H9 (cell line): ENCODE measurements around the gene LRMDA. TPM values are rescaled to one million over a fixed set of nuclear protein-coding genes. Genes with fewer than 3 reads are reported as not detected.

Experiments
- DNase-seq: peaks from one replicate; pipeline ENCODE4 v3.0.0-alpha.2; 2017
- H2AFZ ChIP-seq: one replicate; pipeline ENCODE4 v1.6.1; 2013; ENCODE audit warnings: mild to moderate bottlenecking, low read length, control low read depth, moderate library complexity
- H2AK5ac ChIP-seq: 2 replicates; pipeline ENCODE4 v1.6.1; 2013; ENCODE audit warnings: low read length, control low read depth, mixed read lengths; ENCODE audit not compliant: insufficient read length
- H2BK120ac ChIP-seq: one replicate; pipeline ENCODE4 v1.6.1; 2013; ENCODE audit warnings: low read depth, mild to moderate bottlenecking, low read length, control low read depth, inconsistent platforms; ENCODE audit not compliant: poor library complexity, severe bottlenecking
- H2BK12ac ChIP-seq: 2 replicates; pipeline ENCODE4 v1.6.1; 2013; ENCODE audit warnings: low read length, control low read depth, mixed read lengths, low read depth; ENCODE audit not compliant: insufficient read length
- H2BK15ac ChIP-seq: 2 replicates; pipeline ENCODE4 v1.6.1; 2013; ENCODE audit warnings: low read depth, low read length, control low read depth
- H2BK20ac ChIP-seq: one replicate; pipeline ENCODE4 v1.6.1; 2013; ENCODE audit warnings: low read depth, mild to moderate bottlenecking, low read length, control low read depth, inconsistent platforms; ENCODE audit not compliant: poor library complexity, severe bottlenecking
- H2BK5ac ChIP-seq: 2 replicates; pipeline ENCODE4 v1.6.1; 2013; ENCODE audit warnings: low read length, control low read depth, mixed read lengths; ENCODE audit not compliant: insufficient read length
- H3K14ac ChIP-seq: 2 replicates; pipeline ENCODE4 v1.6.1; 2013; ENCODE audit warnings: low read length, control low read depth; ENCODE audit not compliant: insufficient read depth
- H3K18ac ChIP-seq: 2 replicates; pipeline ENCODE4 v1.6.1; 2013; ENCODE audit warnings: low read depth, mild to moderate bottlenecking, mixed read lengths, low read length, control low read depth; ENCODE audit not compliant: insufficient read length
- H3K23ac ChIP-seq: 2 replicates; pipeline ENCODE4 v1.6.1; 2013; ENCODE audit warnings: low read length, control low read depth, mixed read lengths, low read depth; ENCODE audit not compliant: insufficient read length
- H3K23me2 ChIP-seq: 2 replicates; pipeline ENCODE4 v1.6.1; 2013; ENCODE audit warnings: low read depth, mild to moderate bottlenecking, mixed read lengths, low read length, control low read depth; ENCODE audit not compliant: insufficient read length, poor library complexity, severe bottlenecking
- H3K27ac ChIP-seq: 2 replicates; pipeline ENCODE4 v1.5.1; 2013; ENCODE audit warnings: low read length, control low read depth, mixed read lengths, low read depth; ENCODE audit not compliant: insufficient read length
- H3K27me3 ChIP-seq: 2 replicates; pipeline ENCODE4 v1.6.1; 2013; ENCODE audit warnings: low read length, control low read depth, inconsistent platforms; ENCODE audit not compliant: insufficient read depth
- H3K4ac ChIP-seq: 2 replicates; pipeline ENCODE4 v1.6.1; 2013; ENCODE audit warnings: low read depth, mild to moderate bottlenecking, control low read depth, inconsistent platforms, low read length, moderate library complexity
- H3K4me1 ChIP-seq: 2 replicates; pipeline ENCODE4 v1.6.1; 2013; ENCODE audit warnings: low read length, control low read depth, inconsistent platforms; ENCODE audit not compliant: insufficient read depth
- H3K4me2 ChIP-seq: 2 replicates; pipeline ENCODE4 v1.6.1; 2013; ENCODE audit warnings: low read length, control low read depth, mixed read lengths; ENCODE audit not compliant: insufficient read length, insufficient read depth
- H3K56ac ChIP-seq: 2 replicates; pipeline ENCODE4 v1.6.1; 2013; ENCODE audit warnings: low read depth, mild to moderate bottlenecking, mixed read lengths, low read length, control low read depth; ENCODE audit not compliant: insufficient read length
- H3K79me1 ChIP-seq: 2 replicates; pipeline ENCODE4 v1.6.1; 2013; ENCODE audit warnings: low read depth, mild to moderate bottlenecking, moderate library complexity, low read length, control low read depth, inconsistent platforms; ENCODE audit not compliant: insufficient read depth, poor library complexity, severe bottlenecking
- H3K79me2 ChIP-seq: 2 replicates; pipeline ENCODE4 v1.6.1; 2013; ENCODE audit warnings: low read length, control low read depth, inconsistent platforms; ENCODE audit not compliant: insufficient read depth
- H3K9ac ChIP-seq: 2 replicates; pipeline ENCODE4 v1.6.1; 2013; ENCODE audit warnings: low read length, control low read depth, mixed read lengths; ENCODE audit not compliant: insufficient read length; ENCODE audit errors: extremely low read depth
- H3K9me3 ChIP-seq: one replicate; pipeline ENCODE4 v1.6.1; 2013; ENCODE audit warnings: low read depth, low read length, inconsistent platforms; ENCODE audit not compliant: control insufficient read depth
- H3T11ph ChIP-seq: one replicate; pipeline ENCODE4 v1.6.1; 2013; ENCODE audit warnings: mild to moderate bottlenecking, low read length, control low read depth, inconsistent platforms
- H4K20me1 ChIP-seq: one replicate; pipeline ENCODE4 v1.6.1; 2013; ENCODE audit not compliant: control insufficient read depth, insufficient read length, insufficient read depth
- H4K5ac ChIP-seq: 2 replicates; pipeline ENCODE4 v1.6.1; 2013; ENCODE audit warnings: low read depth, mild to moderate bottlenecking, mixed read lengths, low read length, control low read depth; ENCODE audit not compliant: insufficient read length
- H4K8ac ChIP-seq: replicated peaks from 2 replicates; pipeline ENCODE4 v1.6.1; 2013; ENCODE audit warnings: low read length, control low read depth, mixed read lengths, low read depth; ENCODE audit not compliant: insufficient read length
- H4K91ac ChIP-seq: 2 replicates; pipeline ENCODE4 v1.6.1; 2013; ENCODE audit warnings: low read depth, mild to moderate bottlenecking, moderate library complexity, mixed read lengths, low read length, control low read depth; ENCODE audit not compliant: insufficient read length
- H3K27ac Mint-ChIP-seq, 3 experiments: 2 replicates in 2 of 3; 3 replicates in 1 of 3; pipeline ENCODE4 v1.8.0; 2020 to 2021; ENCODE audit warnings: mixed read lengths in 3 of 3, mild to moderate bottlenecking in 1 of 3, moderate library complexity in 1 of 3
- H3K27me3 Mint-ChIP-seq: 2 replicates; pipeline ENCODE4 v1.8.0; 2021; ENCODE audit warnings: low read depth, mild to moderate bottlenecking, moderate library complexity, mixed read lengths
- H3K36me3 Mint-ChIP-seq, 3 experiments: 2 replicates in 2 of 3; 3 replicates in 1 of 3; pipeline ENCODE4 v1.8.0; 2020 to 2021; ENCODE audit warnings: low read depth in 3 of 3, mixed read lengths in 3 of 3; ENCODE audit not compliant: insufficient read depth in 1 of 3
- H3K4me1 Mint-ChIP-seq, 2 experiments: 2 replicates each; pipeline ENCODE4 v1.8.0; 2020; ENCODE audit warnings: mixed read lengths in 2 of 2
- H3K4me3 Mint-ChIP-seq, 2 experiments: 2 replicates in 1 of 2; 3 replicates in 1 of 2; pipeline ENCODE4 v1.8.0; 2020 to 2021; ENCODE audit warnings: mild to moderate bottlenecking in 2 of 2, mixed read lengths in 2 of 2, moderate library complexity in 1 of 2
- H3K9me3 Mint-ChIP-seq, 2 experiments: 2 replicates in 1 of 2; 3 replicates in 1 of 2; pipeline ENCODE4 v1.8.0; 2020; ENCODE audit warnings: mild to moderate bottlenecking in 2 of 2, mixed read lengths in 2 of 2, moderate library complexity in 1 of 2
- whole genome bisulfite sequencing: extraction: QIAGEN DNeasy Blood & Tissue Kit; methylation state at CpG from one replicate; pipeline ENCODE4 v1.1.7; 2013; ENCODE audit warnings: missing lambda C conversion rate, low lambda C conversion rate, mixed read lengths; ENCODE audit not compliant: insufficient read length; ENCODE audit errors: extremely low coverage; 5-methylcytosine and 5-hydroxymethylcytosine counted together
- total RNA-seq: library from RNA; stranded (reverse); gene quantifications from 2 replicates; pipeline ENCODE4 v1.2.1, GENCODE V29; 2021
- TF ChIP-seq, protein P1 (sequence below): fragments of 200-600 bp; sonication (generic); conservative IDR thresholded peaks from 3 replicates; pipeline ENCODE4 v1.8.0; 2021; ENCODE audit warnings: antibody characterized with exemption, mild to moderate bottlenecking

Gene LRMDA
- total RNA-seq, 1 experiment from 2014 or later = 1.8 TPM

DNA sequence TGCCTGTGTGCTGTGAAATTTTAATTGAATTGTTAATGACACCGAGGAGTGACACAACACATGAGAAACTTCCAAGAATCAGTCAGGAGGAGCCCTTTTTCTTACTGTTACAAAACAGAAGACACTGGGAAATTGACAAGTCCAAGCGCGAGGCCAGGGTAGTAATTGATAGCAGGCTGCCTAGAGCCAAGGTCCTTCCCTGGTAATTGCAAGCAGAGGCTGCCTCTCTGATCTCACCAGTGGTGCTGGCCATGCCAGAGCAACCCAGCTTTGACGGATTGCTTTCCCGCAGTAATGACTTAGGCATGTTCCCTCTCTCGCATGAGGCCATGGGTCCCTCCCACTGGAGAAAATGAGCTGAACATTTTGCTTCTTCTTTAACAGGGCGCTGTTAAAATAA is 111.5 kb downstream of the LRMDA start:
- Histone ChIP-seq H2AFZ (no peak overlapping the region), H2BK15ac (no peak overlapping the region), H4K91ac (no peak overlapping the region), H2BK120ac (no peak overlapping the region), H3K79me2 (no peaks in the 10 kb centered on the region), H2BK5ac (no peak overlapping the region), H3K4me2 (no peak overlapping the region), H4K5ac (no peak overlapping the region), H3K27me3 (no peaks in the 10 kb centered on the region), H3T11ph (no peak overlapping the region), H4K8ac (no peak overlapping the region), H3K23ac (no peak overlapping the region), H3K27ac (no peak overlapping the region), H2AK5ac (no peak overlapping the region), H3K4ac (no peak overlapping the region), H4K20me1 (no peaks in the 10 kb centered on the region), H3K9me3 (no peaks in the 10 kb centered on the region), H3K23me2 (no peaks in the 10 kb centered on the region), H3K4me1 (peaks cover 3% of the 10 kb centered on the region; the same call in 1 of the 2 replicates), H3K56ac (no peak overlapping the region), H3K14ac (no peak overlapping the region), H3K79me1 (no peaks in the 10 kb centered on the region), H2BK12ac (no peak overlapping the region), H2BK20ac (no peak overlapping the region), H3K9ac (no peak overlapping the region), H3K18ac (no peak overlapping the region)
- Mint-ChIP-seq H3K36me3 (no peaks in the 10 kb centered on the region), H3K4me3 (no peak overlapping the region), H3K9me3 (no peaks in the 10 kb centered on the region; a peak in 1 of 5 replicates), H3K27me3 (peaks cover 3% of the 10 kb centered on the region; the same call in 1 of the 2 replicates), H3K27ac (no peak overlapping the region), H3K4me1 (peaks cover 41 to 50% of the 10 kb centered on the region in 2 experiments)
- no CpG with 5 or more reads among the region's 7 CpGs for WGBS
- DNase-seq = peak; percentile 41
- TF ChIP-seq, protein P1, sequence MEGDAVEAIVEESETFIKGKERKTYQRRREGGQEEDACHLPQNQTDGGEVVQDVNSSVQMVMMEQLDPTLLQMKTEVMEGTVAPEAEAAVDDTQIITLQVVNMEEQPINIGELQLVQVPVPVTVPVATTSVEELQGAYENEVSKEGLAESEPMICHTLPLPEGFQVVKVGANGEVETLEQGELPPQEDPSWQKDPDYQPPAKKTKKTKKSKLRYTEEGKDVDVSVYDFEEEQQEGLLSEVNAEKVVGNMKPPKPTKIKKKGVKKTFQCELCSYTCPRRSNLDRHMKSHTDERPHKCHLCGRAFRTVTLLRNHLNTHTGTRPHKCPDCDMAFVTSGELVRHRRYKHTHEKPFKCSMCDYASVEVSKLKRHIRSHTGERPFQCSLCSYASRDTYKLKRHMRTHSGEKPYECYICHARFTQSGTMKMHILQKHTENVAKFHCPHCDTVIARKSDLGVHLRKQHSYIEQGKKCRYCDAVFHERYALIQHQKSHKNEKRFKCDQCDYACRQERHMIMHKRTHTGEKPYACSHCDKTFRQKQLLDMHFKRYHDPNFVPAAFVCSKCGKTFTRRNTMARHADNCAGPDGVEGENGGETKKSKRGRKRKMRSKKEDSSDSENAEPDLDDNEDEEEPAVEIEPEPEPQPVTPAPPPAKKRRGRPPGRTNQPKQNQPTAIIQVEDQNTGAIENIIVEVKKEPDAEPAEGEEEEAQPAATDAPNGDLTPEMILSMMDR = no peak
